Spleen (tissue), 7 donors: Measurements from ENCODE around the gene SNRPA.

Source experiments
- POLR2AphosphoS5 ChIP-seq, 3 donors: sonication (generic); formaldehyde crosslinking; IDR thresholded peaks; one replicate each; pipeline ENCODE4 v1.5.1; 2017; ENCODE audit warnings: antibody characterized with exemption in 3 of 3
- TF ChIP-seq, protein P1 (sequence below), 11 experiments: fragments of 200-600 bp in 7 of 11; fragments of 450-650 bp in 4 of 11; sonication (generic) in 4 of 11; IDR thresholded peaks in 8 of 11; conservative IDR thresholded peaks in 3 of 11; 1 replicate in 7 of 11; 2 replicates in 4 of 11; pipeline versions ENCODE4 v1.4.0 to v1.8.0; 2016 to 2021; ENCODE audit warnings: antibody characterized with exemption in 11 of 11, inconsistent platforms in 4 of 11, mild to moderate bottlenecking in 1 of 11
- donor health status: DM: no; HTN: no; CAD: no; lungs with moderate emphysema.
- donor health status: DM: no; HTN: no; CAD: no.
- donor health status: DM: no; HTN: no; CAD: no.

GRCh38 chr19:40705362-40705651, 45.7 kb upstream of the SNRPA start:
- TF ChIP-seq, protein P1, sequence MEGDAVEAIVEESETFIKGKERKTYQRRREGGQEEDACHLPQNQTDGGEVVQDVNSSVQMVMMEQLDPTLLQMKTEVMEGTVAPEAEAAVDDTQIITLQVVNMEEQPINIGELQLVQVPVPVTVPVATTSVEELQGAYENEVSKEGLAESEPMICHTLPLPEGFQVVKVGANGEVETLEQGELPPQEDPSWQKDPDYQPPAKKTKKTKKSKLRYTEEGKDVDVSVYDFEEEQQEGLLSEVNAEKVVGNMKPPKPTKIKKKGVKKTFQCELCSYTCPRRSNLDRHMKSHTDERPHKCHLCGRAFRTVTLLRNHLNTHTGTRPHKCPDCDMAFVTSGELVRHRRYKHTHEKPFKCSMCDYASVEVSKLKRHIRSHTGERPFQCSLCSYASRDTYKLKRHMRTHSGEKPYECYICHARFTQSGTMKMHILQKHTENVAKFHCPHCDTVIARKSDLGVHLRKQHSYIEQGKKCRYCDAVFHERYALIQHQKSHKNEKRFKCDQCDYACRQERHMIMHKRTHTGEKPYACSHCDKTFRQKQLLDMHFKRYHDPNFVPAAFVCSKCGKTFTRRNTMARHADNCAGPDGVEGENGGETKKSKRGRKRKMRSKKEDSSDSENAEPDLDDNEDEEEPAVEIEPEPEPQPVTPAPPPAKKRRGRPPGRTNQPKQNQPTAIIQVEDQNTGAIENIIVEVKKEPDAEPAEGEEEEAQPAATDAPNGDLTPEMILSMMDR (IDR thresholded peaks at IDR 0.05 in 8 of 11, conservative IDR thresholded peaks at IDR 0.05 in 3 of 11): no peak
- no peak for TF ChIP-seq POLR2AphosphoS5 (IDR thresholded peaks at IDR 0.05)
